Loucy (cell line): ENCODE data around the gene ZNF254.

Experiments
- H2AFZ ChIP-seq: fragments of 200-600 bp; sonication (generic); 2 replicates; pipeline ENCODE4 v1.6.0; 2016; ENCODE audit warnings: antibody characterized with exemption, mild to moderate bottlenecking, low read length, moderate library complexity
- H3F3A ChIP-seq: fragments of 200-600 bp; 2 replicates; pipeline ENCODE4 v1.6.0; 2016; ENCODE audit warnings: antibody characterized with exemption, low read depth, mild to moderate bottlenecking
- H3K27me3 ChIP-seq: fragments of 200-600 bp; sonication (generic); 2 replicates; pipeline ENCODE4 v1.6.1; 2014; ENCODE audit warnings: low read length, mild to moderate bottlenecking; ENCODE audit not compliant: insufficient read depth, poor library complexity, severe bottlenecking
- H3K36me3 ChIP-seq: fragments of 200-600 bp; sonication (generic); 2 replicates; pipeline ENCODE4 v1.6.1; 2016; ENCODE audit warnings: low read length; ENCODE audit not compliant: insufficient read depth
- H3K4me1 ChIP-seq: fragments of 200-600 bp; sonication (generic); 2 replicates; pipeline ENCODE4 v1.5.1; 2014; ENCODE audit warnings: low read length, mild to moderate bottlenecking; ENCODE audit not compliant: insufficient read depth, poor library complexity, severe bottlenecking
- H3K4me2 ChIP-seq: fragments of 200-600 bp; sonication (generic); 2 replicates; pipeline ENCODE4 v1.6.0; 2014; ENCODE audit warnings: antibody characterized with exemption, low read length, low read depth, mild to moderate bottlenecking; ENCODE audit not compliant: poor library complexity, severe bottlenecking
- H3K4me3 ChIP-seq: fragments of 200-600 bp; sonication (generic); 2 replicates; pipeline ENCODE4 v1.5.1; 2014; ENCODE audit warnings: low read length, mild to moderate bottlenecking, mixed read lengths; ENCODE audit not compliant: poor library complexity, severe bottlenecking
- H3K79me2 ChIP-seq: fragments of 200-600 bp; sonication (generic); 2 replicates; pipeline ENCODE4 v1.6.1; 2014; ENCODE audit warnings: low read length; ENCODE audit not compliant: insufficient read depth
- H3K9ac ChIP-seq: fragments of 200-600 bp; sonication (generic); 2 replicates; pipeline ENCODE4 v1.6.0; 2014; ENCODE audit warnings: mild to moderate bottlenecking, low read depth, low read length, moderate library complexity; ENCODE audit not compliant: poor library complexity, severe bottlenecking
- H3K9me2 ChIP-seq: fragments of 200-600 bp; sonication (generic); replicated peaks from 2 replicates; pipeline ENCODE4 v1.6.1; 2016; ENCODE audit warnings: low read depth, low read length, mixed read lengths
- H3K9me3 ChIP-seq: fragments of 200-600 bp; sonication (generic); 2 replicates; pipeline ENCODE4 v1.6.1; 2014; ENCODE audit warnings: mild to moderate bottlenecking, antibody characterized with exemption, low read length, low read depth; ENCODE audit not compliant: insufficient read depth
- H4K20me1 ChIP-seq: fragments of 200-600 bp; sonication (generic); 2 replicates; pipeline ENCODE4 v1.6.0; 2014; ENCODE audit warnings: antibody characterized with exemption, low read length, mild to moderate bottlenecking; ENCODE audit not compliant: insufficient read depth, poor library complexity, severe bottlenecking
- EZH2phosphoT487 ChIP-seq: fragments of 200-600 bp; IDR thresholded peaks from 2 replicates; pipeline ENCODE4 v1.6.1; 2018; ENCODE audit warnings: antibody characterized with exemption, mild to moderate bottlenecking, moderate library complexity, borderline replicate concordance
- TF ChIP-seq, protein P1 (sequence below): fragments of 200-600 bp; sonication (generic); conservative IDR thresholded peaks from 2 replicates; pipeline ENCODE4 v1.5.1; 2014; ENCODE audit warnings: mild to moderate bottlenecking, antibody characterized with exemption, low read length

Gene ZNF254

DNA sequence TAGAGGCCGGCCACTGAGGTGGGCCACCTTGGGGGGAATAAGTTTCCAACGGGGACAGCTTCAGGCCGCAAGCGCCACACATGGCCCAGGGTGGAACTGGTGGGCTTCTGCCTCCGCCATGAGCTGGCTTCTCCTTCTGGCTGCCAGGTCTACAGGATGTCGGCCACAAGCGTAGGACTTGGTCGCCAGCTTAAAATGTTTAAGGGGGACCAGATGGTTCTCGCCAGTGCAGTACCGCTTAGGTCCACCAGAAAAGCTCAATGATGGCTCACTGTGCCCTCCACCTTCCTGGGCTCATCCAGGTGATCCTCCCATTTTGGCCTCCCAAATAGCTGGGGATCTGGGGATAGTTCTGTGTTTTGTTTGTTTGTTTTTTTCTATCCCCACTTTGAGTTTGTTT lies 38.7 kb upstream of the ZNF254 start:
- Histone ChIP-seq H3K9me3 (no peaks in the 10 kb centered on the region), H3K4me3 (no peak overlapping the region), H3K36me3 (peaks cover 59% of the 10 kb centered on the region; the same call in 1 of the 2 replicates), H3F3A (no peaks in the 10 kb centered on the region), H3K9me2 (no peaks in the 10 kb centered on the region), H2AFZ (no peak overlapping the region), H3K4me1 (no peaks in the 10 kb centered on the region), H3K9ac (no peak overlapping the region), H3K4me2 (no peak overlapping the region), H4K20me1 (peaks cover 2% of the 10 kb centered on the region), H3K79me2 (no peaks in the 10 kb centered on the region; the same call in 1 of the 2 replicates), H3K27me3 (no peaks in the 10 kb centered on the region)
- TF ChIP-seq EZH2phosphoT487 = no peak
- TF ChIP-seq, protein P1, sequence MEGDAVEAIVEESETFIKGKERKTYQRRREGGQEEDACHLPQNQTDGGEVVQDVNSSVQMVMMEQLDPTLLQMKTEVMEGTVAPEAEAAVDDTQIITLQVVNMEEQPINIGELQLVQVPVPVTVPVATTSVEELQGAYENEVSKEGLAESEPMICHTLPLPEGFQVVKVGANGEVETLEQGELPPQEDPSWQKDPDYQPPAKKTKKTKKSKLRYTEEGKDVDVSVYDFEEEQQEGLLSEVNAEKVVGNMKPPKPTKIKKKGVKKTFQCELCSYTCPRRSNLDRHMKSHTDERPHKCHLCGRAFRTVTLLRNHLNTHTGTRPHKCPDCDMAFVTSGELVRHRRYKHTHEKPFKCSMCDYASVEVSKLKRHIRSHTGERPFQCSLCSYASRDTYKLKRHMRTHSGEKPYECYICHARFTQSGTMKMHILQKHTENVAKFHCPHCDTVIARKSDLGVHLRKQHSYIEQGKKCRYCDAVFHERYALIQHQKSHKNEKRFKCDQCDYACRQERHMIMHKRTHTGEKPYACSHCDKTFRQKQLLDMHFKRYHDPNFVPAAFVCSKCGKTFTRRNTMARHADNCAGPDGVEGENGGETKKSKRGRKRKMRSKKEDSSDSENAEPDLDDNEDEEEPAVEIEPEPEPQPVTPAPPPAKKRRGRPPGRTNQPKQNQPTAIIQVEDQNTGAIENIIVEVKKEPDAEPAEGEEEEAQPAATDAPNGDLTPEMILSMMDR = no peak; the same call in 1 of the 2 replicates

DNA sequence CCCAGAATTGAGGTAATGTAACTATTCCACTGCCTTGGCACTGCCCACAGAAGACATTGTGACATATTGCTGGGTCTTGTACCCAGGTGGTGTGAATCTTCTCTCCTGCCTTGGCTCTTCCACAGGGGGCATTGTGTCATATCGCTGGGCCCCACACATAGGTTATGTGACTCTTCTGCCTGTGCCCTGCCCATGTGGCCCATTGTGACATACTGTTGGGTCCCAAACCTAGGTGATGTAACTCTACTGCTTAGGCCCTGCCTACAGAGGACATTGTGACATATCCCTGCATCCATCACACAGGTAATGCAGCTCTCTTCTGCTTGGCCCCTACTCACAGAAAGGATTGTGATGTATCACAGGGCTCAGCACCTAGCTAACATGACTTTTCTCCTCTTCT lies 37.5 kb upstream of the ZNF254 start:
- Histone ChIP-seq H4K20me1 (peaks cover 2% of the 10 kb centered on the region), H3K4me1 (no peaks in the 10 kb centered on the region), H3K79me2 (no peaks in the 10 kb centered on the region; the same call in 1 of the 2 replicates), H3K27me3 (no peaks in the 10 kb centered on the region), H3K9me2 (no peaks in the 10 kb centered on the region), H3F3A (no peaks in the 10 kb centered on the region), H3K4me2 (no peak overlapping the region), H3K36me3 (peaks cover 70% of the 10 kb centered on the region; the same call in 1 of the 2 replicates), H3K4me3 (no peak overlapping the region), H3K9ac (no peak overlapping the region), H2AFZ (no peak overlapping the region), H3K9me3 (no peaks in the 10 kb centered on the region)
- TF ChIP-seq, protein P1 = no peak
- TF ChIP-seq EZH2phosphoT487 = no peak

DNA sequence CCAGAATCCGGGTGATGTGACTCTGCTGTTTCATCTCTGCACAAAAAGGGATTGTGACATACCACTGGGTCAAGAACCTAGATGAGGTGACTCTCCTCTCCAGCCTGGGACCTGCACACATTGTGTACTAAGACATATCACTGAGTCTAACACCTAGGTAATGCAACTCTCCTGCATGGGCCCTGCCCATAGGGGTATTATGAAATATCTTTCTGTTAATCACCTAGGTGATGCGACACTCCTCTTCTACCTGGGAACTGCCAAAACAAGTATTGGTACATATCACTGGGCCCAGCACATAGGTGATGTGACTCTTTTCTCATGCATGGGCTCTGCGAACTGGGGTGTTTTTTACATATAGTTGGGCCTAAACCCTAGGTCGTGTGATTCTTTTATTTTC lies 35.5 kb upstream of the ZNF254 start:
- Histone ChIP-seq H4K20me1 (no peaks in the 10 kb centered on the region), H3K4me1 (no peaks in the 10 kb centered on the region), H3K36me3 (peaks cover 73% of the 10 kb centered on the region; the same call in 1 of the 2 replicates), H3K27me3 (no peaks in the 10 kb centered on the region), H2AFZ (no peak overlapping the region), H3K9me3 (no peaks in the 10 kb centered on the region), H3F3A (no peaks in the 10 kb centered on the region), H3K4me3 (no peak overlapping the region), H3K9ac (no peak overlapping the region), H3K9me2 (no peaks in the 10 kb centered on the region), H3K4me2 (no peak overlapping the region), H3K79me2 (no peaks in the 10 kb centered on the region)
- TF ChIP-seq, protein P1 = no peak
- no peak for TF ChIP-seq EZH2phosphoT487
